ENCODE results near the gene ADISSP. TPM values are rescaled to one million over a fixed set of nuclear protein-coding genes. Genes with fewer than 3 reads are reported as not detected.

ADISSP gene
- 10 to 100 TPM; 15.6 to 40.4 TPM for total RNA-seq
- polyA plus RNA-seq (ENCODE audit: insufficient read length in 2 of 2), result 10 to 100 TPM; 47.6 to 53.9 TPM
- long read RNA-seq, donor 1, transcript C20orf27-202 (6 exons, 1,886 nt), result major isoform, 22 of 22 reads
- long read RNA-seq, donor 1, partial matches to known transcripts, result 0 of 22 reads
- long read RNA-seq, donor 1, other reads (novel, unspliced or antisense), result 0 of 22 reads
- long read RNA-seq, donor 2, transcript C20orf27-202 (6 exons, 1,886 nt), result major isoform, 15 of 16 reads
- long read RNA-seq, donor 2, partial matches to known transcripts, result 0 of 16 reads
- long read RNA-seq, donor 2, other reads (novel, unspliced or antisense), result 0 of 16 reads
- long read RNA-seq, donor 3, transcript C20orf27-202 (6 exons, 1,886 nt), result major isoform, 25 of 25 reads
- long read RNA-seq, donor 3, partial matches to known transcripts, result 0 of 25 reads
- long read RNA-seq, donor 3, other reads (novel, unspliced or antisense), result 0 of 25 reads
- long read RNA-seq, donor 4, transcript C20orf27-202 (6 exons, 1,886 nt), result major isoform, 21 of 21 reads
- long read RNA-seq, donor 4, partial matches to known transcripts, result 0 of 21 reads
- long read RNA-seq, donor 4, other reads (novel, unspliced or antisense), result 0 of 21 reads

DNA sequence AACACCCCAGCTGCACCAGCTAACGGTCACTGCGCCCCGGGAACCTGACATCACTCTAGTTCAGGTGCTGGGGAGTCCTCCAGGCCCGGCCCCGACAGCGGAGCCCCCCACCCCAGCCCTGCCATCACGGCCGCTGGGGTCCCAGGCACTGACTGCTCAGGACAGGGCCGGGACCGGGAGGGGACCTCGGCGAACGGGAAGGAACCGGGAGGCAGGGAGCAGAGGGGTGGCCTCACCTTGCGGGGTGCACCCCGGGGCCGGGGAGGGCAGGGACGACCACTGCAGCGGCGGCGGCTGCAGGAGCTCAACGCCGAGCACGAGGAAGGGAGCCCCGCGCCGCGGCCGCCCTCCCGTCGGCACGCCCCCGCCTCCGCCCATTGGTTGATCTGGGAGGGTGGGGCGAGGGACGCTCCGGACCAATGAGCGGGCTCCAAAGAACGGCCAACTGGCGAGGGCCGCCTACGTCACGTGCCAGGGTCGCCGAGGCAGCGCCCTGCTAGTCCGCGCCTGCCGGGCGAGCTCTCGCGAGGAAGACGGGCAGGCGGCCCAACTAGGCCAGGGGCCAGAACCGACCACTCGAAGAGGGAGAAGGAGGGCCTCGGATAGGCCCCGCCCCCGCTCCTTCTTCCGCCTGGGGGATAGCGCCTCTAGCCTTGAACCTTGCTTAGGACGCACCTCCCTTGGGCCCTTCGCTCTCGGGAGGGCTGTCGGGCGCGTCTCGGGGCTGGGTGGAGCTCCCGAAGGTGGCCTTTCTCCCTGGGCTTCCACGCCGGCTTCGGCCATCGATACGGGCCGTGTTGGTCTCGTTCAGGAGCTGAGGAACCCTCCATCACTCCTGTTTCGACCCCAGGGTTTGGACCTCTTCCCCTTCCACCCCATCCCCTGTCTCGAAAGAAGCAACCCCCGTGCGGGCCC is at the start of gene ADISSP:
ADISSP (minus strand) TSS at position 327 of the 915 bp plus-strand sequence. CDS start 7,653 bp downstream, outside the sequence.
- under 1% methylated on average over 79 of the region's 80 CpGs for WGBS (ENCODE audit: insufficient coverage)
- no peaks in the 10 kb centered on the region for H3K9me3 ChIP-seq (ENCODE audit: control insufficient read depth, insufficient read depth, low read length)
- peaks cover 9% of the 10 kb centered on the region for H3K36me3 ChIP-seq (ENCODE audit: control insufficient read depth, insufficient read depth, low read length)
- peak within 1 kb of the TSS; percentile 92 for H3K27ac ChIP-seq (ENCODE audit: low read depth, low read length)
- H3K4me1 ChIP-seq (ENCODE audit: control insufficient read depth, insufficient read depth, low read length), result peaks cover 54% of the 10 kb centered on the region
- peak; percentile 97 to 99 (median 98) for DNase-seq (ENCODE audit: low read depth in 4 of 6, low spot score in 6 of 6)
- H3K4me3 ChIP-seq (ENCODE audit: low read depth, low read length), result peak within 1 kb of the TSS; percentile 63
- no peaks in the 10 kb centered on the region for H3K27me3 ChIP-seq (ENCODE audit: control insufficient read depth, insufficient read depth, low read length)

DNA sequence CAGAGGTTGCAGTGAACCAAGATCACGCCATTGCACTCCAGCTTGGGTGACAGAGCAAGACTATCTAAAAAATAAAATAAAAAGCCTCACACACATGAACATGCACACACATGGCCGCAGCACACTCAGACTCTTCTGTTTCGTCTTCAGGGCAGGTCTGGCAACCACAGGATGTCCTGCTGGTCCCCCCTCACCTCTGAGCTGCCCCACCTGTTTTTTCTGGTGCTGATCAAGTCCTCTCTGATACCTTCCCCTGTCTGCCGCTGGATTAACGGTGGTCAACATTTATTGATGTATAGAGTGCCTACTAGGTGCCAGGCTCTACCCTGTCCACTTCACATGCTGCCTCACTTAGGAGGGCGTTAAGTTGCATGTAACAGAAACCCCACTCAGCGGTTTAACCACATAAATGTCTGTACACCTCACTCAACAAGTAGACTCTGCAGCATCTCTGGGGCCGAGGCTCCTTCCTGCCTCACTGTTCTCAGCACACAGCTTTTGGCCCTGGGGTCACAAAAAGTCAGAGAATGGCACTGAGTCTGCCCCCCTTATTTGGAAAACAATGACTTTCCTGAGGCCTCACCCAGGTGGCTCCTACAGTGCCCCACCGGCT is 48.3 kb upstream of the ADISSP start:
- 81% methylated on average over 9 of the region's 9 CpGs for WGBS (ENCODE audit: insufficient coverage)
- Histone ChIP-seq H3K36me3 (ENCODE audit: control insufficient read depth, insufficient read depth, low read length) (no peaks in the 10 kb centered on the region), H3K27me3 (ENCODE audit: control insufficient read depth, insufficient read depth, low read length) (no peaks in the 10 kb centered on the region), H3K9me3 (ENCODE audit: control insufficient read depth, insufficient read depth, low read length) (no peaks in the 10 kb centered on the region), H3K4me1 (ENCODE audit: control insufficient read depth, insufficient read depth, low read length) (peaks cover 43% of the 10 kb centered on the region), H3K4me3 (ENCODE audit: low read depth, low read length) (no peak overlapping the region), H3K27ac (ENCODE audit: low read depth, low read length) (no peak overlapping the region)
- DNase-seq (ENCODE audit: low read depth in 4 of 6, low spot score in 6 of 6), result no peak

DNA sequence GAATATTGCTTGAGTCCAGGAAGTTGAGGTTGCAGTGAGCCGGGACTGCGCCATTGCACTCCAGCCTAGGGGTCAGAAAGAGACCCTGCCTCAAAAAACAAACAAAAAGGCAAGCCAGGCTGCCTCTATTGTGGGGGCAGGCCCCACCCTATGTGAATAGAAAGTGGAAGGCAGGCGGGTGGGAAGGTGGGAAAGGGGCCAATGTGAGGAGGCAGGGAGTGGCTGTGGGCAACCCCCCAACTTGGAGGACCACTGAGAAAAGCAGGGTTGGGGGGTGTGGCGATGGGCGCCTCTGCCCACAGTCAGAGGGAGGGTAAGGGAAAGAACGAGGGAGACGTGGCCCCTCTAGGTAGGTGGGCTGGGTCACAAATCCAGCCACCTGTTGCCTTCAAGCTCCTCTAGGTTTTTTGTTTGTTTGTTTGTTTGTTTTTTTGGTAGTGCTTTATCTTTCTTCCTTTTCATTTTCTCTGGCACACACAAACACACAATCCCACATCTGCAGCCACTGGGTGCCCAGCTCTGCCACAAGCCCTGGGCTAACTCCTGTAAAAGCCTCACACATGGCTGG is 47.5 kb upstream of the ADISSP start:
- H3K9me3 ChIP-seq (ENCODE audit: control insufficient read depth, insufficient read depth, low read length), result no peaks in the 10 kb centered on the region
- H3K36me3 ChIP-seq (ENCODE audit: control insufficient read depth, insufficient read depth, low read length), result no peaks in the 10 kb centered on the region
- peaks cover 43% of the 10 kb centered on the region for H3K4me1 ChIP-seq (ENCODE audit: control insufficient read depth, insufficient read depth, low read length)
- 62% methylated on average over 4 of the region's 7 CpGs for WGBS (ENCODE audit: insufficient coverage)
- no peak overlapping the region for H3K27ac ChIP-seq (ENCODE audit: low read depth, low read length)
- no peak for DNase-seq (ENCODE audit: low read depth in 4 of 6, low spot score in 6 of 6)
- H3K27me3 ChIP-seq (ENCODE audit: control insufficient read depth, insufficient read depth, low read length), result no peaks in the 10 kb centered on the region
- no peak overlapping the region for H3K4me3 ChIP-seq (ENCODE audit: low read depth, low read length)

DNA sequence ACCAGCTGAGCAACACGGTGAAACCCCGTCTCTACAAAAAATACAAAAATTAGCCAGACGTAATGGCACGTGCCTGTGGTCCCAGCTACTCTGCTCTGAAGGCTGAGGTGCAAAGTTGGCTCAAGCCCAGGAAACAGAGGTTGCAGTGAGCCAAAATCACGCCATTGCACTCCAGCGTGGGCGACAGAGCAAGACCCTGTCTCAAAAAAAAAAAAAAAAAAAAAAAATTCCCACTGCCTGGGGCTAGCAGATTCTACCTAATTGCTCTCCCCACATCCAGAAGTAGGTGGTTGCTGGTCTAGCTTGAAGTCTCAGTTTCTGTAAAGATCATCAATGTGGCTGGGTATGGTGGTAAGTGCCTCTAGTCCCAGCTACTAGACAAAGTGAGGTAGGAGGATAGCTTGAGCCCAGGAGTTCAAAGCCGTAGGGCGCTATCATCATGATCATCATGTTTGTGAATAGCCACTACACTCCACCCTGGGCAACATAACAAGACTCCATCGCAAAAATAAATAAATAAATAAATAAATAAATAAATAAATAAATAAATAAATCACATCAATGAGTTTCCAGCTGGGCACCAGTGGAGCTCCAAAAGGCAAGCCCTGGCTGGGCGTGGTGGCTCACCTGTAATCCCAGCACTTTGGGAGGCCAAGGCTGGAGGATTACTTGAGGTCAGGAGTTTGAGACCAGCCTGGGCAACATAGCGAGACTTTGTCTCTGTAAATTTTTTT is 46.5 kb upstream of the ADISSP start:
- H3K36me3 ChIP-seq (ENCODE audit: control insufficient read depth, insufficient read depth, low read length), result no peaks in the 10 kb centered on the region
- DNase-seq (ENCODE audit: low read depth in 4 of 6, low spot score in 6 of 6), result no peak
- WGBS (ENCODE audit: insufficient coverage), result 80% methylated on average over 3 of the region's 12 CpGs
- peaks cover 36% of the 10 kb centered on the region for H3K4me1 ChIP-seq (ENCODE audit: control insufficient read depth, insufficient read depth, low read length)
- H3K27ac ChIP-seq (ENCODE audit: low read depth, low read length), result no peak overlapping the region
- H3K9me3 ChIP-seq (ENCODE audit: control insufficient read depth, insufficient read depth, low read length), result no peaks in the 10 kb centered on the region
- H3K27me3 ChIP-seq (ENCODE audit: control insufficient read depth, insufficient read depth, low read length), result no peaks in the 10 kb centered on the region
- no peak overlapping the region for H3K4me3 ChIP-seq (ENCODE audit: low read depth, low read length)

DNA sequence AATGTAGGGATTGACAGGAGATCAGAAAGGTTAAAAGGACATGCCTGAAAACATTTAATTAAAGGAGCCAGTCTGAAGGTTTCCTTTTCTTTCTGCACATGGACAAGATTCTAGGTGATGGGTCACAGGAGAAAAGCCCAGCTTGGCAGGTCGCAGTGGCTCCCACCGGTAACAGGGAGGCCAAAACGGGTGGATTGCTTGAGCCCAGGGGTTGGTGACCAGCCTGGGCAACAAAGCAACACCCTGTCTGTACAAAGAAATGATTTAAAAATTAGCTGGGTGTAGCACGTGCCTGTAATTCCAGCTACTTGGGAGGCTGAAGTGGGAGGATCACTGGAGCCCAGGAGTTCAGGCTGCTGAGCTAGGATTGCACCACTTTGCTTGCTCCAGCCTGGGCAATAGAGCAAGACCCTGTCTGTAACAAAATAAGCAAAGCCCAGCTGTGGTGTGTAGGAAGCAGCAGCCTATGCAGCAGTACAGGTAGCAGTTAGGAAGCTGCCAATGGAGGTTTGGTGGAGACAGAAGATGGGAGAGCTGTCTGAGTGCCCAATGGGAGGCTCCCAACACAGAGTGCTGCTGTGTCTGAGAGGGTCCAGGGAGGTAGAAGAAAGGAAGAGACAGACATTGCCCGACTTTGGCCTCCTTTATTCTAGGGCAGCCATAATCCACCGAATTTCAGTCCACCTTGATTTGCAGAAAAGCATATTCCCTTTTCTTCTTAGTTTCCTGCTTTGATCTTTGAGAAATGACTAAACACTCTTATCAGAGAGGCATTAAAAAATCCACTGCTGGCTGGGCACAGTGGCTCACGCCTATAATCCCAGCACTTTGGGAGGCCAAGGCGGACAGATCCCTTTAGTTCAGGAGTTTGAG is 45.7 kb upstream of the ADISSP start:
- DNase-seq (ENCODE audit: low read depth in 4 of 6, low spot score in 6 of 6), result no peak
- H3K4me1 ChIP-seq (ENCODE audit: control insufficient read depth, insufficient read depth, low read length), result peaks cover 30% of the 10 kb centered on the region
- H3K27me3 ChIP-seq (ENCODE audit: control insufficient read depth, insufficient read depth, low read length), result no peaks in the 10 kb centered on the region
- no peaks in the 10 kb centered on the region for H3K36me3 ChIP-seq (ENCODE audit: control insufficient read depth, insufficient read depth, low read length)
- WGBS (ENCODE audit: insufficient coverage), result 88% methylated on average over 7 of the region's 8 CpGs
- peak overlapping the region; percentile 15 for H3K27ac ChIP-seq (ENCODE audit: low read depth, low read length)
- H3K9me3 ChIP-seq (ENCODE audit: control insufficient read depth, insufficient read depth, low read length), result no peaks in the 10 kb centered on the region
- H3K4me3 ChIP-seq (ENCODE audit: low read depth, low read length), result no peak overlapping the region

DNA sequence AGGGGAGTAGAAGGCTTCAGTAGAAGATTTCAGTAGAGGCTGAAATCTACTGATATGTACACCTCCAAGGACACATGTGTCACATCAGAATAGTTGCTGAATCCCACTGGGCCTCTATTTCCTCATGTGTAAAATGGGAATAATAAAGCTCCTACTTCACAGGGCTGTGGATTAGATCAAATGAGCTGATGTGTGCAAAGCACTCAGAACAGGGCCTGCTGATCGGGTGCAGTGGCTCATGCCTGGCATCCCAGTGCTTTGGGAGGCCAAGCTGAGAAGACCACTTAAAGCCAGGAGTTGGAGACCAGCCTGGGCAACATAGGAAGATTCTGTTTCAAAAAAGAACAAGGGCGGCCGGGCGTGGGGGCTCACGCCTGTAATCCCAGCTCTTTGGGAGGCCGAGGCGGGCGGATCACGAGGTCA is 44.7 kb upstream of the ADISSP start:
- Histone ChIP-seq H3K27me3 (ENCODE audit: control insufficient read depth, insufficient read depth, low read length) (no peaks in the 10 kb centered on the region), H3K4me3 (ENCODE audit: low read depth, low read length) (no peak overlapping the region), H3K9me3 (ENCODE audit: control insufficient read depth, insufficient read depth, low read length) (no peaks in the 10 kb centered on the region), H3K27ac (ENCODE audit: low read depth, low read length) (peak overlapping the region; percentile 94), H3K4me1 (ENCODE audit: control insufficient read depth, insufficient read depth, low read length) (peaks cover 37% of the 10 kb centered on the region), H3K36me3 (ENCODE audit: control insufficient read depth, insufficient read depth, low read length) (no peaks in the 10 kb centered on the region)
- 100% methylated on average over 1 of the region's 9 CpGs for WGBS (ENCODE audit: insufficient coverage)
- no peak for DNase-seq (ENCODE audit: low read depth in 4 of 6, low spot score in 6 of 6)

DNA sequence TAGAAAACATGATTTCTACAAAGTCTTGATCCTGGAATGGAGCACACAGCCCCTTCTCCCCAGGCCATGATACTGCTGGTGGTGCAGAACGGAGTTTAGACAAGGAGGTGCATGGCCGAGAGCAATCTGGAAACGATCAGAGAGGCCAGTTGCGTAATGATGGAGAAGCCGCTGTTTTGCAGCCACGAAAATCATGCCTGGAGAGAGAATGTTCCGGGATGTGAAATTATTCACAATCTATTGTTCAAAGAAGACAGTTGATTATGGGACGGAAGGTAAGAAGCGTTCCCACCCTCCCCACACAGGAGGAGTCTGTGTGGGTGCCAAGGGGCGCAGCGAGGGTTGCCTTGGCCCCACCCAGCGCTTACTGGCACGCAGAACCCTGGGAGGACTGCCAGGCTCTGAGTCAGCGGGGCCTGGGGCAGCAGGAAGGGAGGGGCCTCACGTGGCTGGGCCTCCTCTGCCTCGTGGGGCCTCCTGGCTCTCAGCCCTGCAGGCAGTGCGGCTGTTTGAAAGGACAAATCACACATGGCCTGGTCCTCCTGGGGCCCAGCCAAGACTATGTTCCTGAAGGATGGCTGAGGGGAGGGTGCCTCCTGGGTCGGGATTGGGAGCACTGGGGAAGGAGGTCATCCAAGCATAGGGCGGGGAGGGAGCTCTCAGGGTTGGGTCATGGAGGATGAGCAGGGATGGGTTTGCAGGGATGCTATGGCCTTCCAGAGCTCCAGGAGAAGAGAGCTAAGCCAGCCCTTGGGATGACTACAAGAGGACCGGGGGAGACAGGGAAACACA is 44.1 kb upstream of the ADISSP start:
- Histone ChIP-seq H3K4me1 (ENCODE audit: control insufficient read depth, insufficient read depth, low read length) (peaks cover 42% of the 10 kb centered on the region), H3K4me3 (ENCODE audit: low read depth, low read length) (peak overlapping the region; percentile 22), H3K9me3 (ENCODE audit: control insufficient read depth, insufficient read depth, low read length) (no peaks in the 10 kb centered on the region), H3K36me3 (ENCODE audit: control insufficient read depth, insufficient read depth, low read length) (no peaks in the 10 kb centered on the region), H3K27ac (ENCODE audit: low read depth, low read length) (peak overlapping the region; percentile 94), H3K27me3 (ENCODE audit: control insufficient read depth, insufficient read depth, low read length) (no peaks in the 10 kb centered on the region)
- WGBS (ENCODE audit: insufficient coverage), result 11% methylated on average over 13 of the region's 20 CpGs
- DNase-seq (ENCODE audit: low read depth in 4 of 6, low spot score in 6 of 6), result peak; percentile 81 to 98 (median 92)

Data from spinal cord (tissue), 10 donors.